Measurements from ENCODE around the gene IVL.

DNA sequence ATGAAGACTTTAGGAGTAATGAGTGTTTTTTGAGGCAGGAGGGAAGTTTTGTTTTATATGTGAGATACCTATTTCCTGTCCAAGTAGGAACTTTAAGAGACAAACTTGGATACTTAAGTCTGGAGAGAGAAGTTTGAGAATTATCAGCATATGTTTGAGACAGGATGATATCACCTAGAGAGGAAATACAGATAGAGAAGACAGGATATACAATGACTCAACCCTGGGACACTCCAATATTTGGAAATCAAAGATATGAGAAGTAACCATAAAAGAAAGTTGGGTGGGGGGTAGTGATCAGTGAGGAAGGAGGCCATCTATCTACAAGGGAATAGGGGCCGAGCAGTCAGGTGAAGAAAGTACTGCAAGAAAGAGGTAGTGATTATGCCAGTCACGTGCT, 42.0 kb upstream of the IVL start:
- TF ChIP-seq, protein P1, sequence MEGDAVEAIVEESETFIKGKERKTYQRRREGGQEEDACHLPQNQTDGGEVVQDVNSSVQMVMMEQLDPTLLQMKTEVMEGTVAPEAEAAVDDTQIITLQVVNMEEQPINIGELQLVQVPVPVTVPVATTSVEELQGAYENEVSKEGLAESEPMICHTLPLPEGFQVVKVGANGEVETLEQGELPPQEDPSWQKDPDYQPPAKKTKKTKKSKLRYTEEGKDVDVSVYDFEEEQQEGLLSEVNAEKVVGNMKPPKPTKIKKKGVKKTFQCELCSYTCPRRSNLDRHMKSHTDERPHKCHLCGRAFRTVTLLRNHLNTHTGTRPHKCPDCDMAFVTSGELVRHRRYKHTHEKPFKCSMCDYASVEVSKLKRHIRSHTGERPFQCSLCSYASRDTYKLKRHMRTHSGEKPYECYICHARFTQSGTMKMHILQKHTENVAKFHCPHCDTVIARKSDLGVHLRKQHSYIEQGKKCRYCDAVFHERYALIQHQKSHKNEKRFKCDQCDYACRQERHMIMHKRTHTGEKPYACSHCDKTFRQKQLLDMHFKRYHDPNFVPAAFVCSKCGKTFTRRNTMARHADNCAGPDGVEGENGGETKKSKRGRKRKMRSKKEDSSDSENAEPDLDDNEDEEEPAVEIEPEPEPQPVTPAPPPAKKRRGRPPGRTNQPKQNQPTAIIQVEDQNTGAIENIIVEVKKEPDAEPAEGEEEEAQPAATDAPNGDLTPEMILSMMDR (IDR thresholded peaks at IDR 0.05): no peak
- TF ChIP-seq EZH2phosphoT487 (IDR thresholded peaks at IDR 0.05; ENCODE audit: borderline replicate concordance, low read depth) (no peak), JUND (IDR thresholded peaks at IDR 0.05) (no peak), CHD2 (IDR thresholded peaks at IDR 0.05; ENCODE audit: low read length, partially characterized antibody) (no peak), POLR2AphosphoS5 (IDR thresholded peaks at IDR 0.05; ENCODE audit: low read depth, low read length) (no peak), SMC3 (IDR thresholded peaks at IDR 0.05; ENCODE audit: low read depth, low read length) (no peak), EP300 (IDR thresholded peaks at IDR 0.05; ENCODE audit: borderline replicate concordance in 1 of 2, low read depth in 1 of 2, low read length in 1 of 2) (no peak), MXI1 (IDR thresholded peaks at IDR 0.05; ENCODE audit: low read depth, low read length) (no peak), SIN3A (IDR thresholded peaks at IDR 0.05; ENCODE audit: borderline replicate concordance, low read depth, low read length) (no peak)
- TF ChIP-seq, protein P2, sequence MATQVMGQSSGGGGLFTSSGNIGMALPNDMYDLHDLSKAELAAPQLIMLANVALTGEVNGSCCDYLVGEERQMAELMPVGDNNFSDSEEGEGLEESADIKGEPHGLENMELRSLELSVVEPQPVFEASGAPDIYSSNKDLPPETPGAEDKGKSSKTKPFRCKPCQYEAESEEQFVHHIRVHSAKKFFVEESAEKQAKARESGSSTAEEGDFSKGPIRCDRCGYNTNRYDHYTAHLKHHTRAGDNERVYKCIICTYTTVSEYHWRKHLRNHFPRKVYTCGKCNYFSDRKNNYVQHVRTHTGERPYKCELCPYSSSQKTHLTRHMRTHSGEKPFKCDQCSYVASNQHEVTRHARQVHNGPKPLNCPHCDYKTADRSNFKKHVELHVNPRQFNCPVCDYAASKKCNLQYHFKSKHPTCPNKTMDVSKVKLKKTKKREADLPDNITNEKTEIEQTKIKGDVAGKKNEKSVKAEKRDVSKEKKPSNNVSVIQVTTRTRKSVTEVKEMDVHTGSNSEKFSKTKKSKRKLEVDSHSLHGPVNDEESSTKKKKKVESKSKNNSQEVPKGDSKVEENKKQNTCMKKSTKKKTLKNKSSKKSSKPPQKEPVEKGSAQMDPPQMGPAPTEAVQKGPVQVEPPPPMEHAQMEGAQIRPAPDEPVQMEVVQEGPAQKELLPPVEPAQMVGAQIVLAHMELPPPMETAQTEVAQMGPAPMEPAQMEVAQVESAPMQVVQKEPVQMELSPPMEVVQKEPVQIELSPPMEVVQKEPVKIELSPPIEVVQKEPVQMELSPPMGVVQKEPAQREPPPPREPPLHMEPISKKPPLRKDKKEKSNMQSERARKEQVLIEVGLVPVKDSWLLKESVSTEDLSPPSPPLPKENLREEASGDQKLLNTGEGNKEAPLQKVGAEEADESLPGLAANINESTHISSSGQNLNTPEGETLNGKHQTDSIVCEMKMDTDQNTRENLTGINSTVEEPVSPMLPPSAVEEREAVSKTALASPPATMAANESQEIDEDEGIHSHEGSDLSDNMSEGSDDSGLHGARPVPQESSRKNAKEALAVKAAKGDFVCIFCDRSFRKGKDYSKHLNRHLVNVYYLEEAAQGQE (IDR thresholded peaks at IDR 0.05; ENCODE audit: low read depth, low read length): no peak
- TF ChIP-seq, protein P3, sequence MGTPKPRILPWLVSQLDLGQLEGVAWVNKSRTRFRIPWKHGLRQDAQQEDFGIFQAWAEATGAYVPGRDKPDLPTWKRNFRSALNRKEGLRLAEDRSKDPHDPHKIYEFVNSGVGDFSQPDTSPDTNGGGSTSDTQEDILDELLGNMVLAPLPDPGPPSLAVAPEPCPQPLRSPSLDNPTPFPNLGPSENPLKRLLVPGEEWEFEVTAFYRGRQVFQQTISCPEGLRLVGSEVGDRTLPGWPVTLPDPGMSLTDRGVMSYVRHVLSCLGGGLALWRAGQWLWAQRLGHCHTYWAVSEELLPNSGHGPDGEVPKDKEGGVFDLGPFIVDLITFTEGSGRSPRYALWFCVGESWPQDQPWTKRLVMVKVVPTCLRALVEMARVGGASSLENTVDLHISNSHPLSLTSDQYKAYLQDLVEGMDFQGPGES (IDR thresholded peaks at IDR 0.05; ENCODE audit: low read depth, low read length): no peak
- TF ChIP-seq, protein P4, sequence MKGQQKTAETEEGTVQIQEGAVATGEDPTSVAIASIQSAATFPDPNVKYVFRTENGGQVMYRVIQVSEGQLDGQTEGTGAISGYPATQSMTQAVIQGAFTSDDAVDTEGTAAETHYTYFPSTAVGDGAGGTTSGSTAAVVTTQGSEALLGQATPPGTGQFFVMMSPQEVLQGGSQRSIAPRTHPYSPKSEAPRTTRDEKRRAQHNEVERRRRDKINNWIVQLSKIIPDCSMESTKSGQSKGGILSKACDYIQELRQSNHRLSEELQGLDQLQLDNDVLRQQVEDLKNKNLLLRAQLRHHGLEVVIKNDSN (IDR thresholded peaks at IDR 0.05; ENCODE audit: borderline replicate concordance, low read depth): no peak
- TF ChIP-seq, protein P5, sequence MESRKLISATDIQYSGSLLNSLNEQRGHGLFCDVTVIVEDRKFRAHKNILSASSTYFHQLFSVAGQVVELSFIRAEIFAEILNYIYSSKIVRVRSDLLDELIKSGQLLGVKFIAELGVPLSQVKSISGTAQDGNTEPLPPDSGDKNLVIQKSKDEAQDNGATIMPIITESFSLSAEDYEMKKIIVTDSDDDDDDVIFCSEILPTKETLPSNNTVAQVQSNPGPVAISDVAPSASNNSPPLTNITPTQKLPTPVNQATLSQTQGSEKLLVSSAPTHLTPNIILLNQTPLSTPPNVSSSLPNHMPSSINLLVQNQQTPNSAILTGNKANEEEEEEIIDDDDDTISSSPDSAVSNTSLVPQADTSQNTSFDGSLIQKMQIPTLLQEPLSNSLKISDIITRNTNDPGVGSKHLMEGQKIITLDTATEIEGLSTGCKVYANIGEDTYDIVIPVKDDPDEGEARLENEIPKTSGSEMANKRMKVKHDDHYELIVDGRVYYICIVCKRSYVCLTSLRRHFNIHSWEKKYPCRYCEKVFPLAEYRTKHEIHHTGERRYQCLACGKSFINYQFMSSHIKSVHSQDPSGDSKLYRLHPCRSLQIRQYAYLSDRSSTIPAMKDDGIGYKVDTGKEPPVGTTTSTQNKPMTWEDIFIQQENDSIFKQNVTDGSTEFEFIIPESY (IDR thresholded peaks at IDR 0.05; ENCODE audit: borderline replicate concordance, low read depth): no peak
